NCI-H2081 (cell line): Measurements from ENCODE around the gene TUBB2A.
"Not testable (repeated sequence)": the region's sequence is repeated elsewhere in the genome, so short reads cannot be mapped to it uniquely, and the experiment has no call there.

ENCODE experiments used
- DNase-seq, 2 experiments: peaks; one replicate each; lab custom pipeline; 2025; lab: John Stamatoyannopoulos, UW

TUBB2A gene

DNA sequence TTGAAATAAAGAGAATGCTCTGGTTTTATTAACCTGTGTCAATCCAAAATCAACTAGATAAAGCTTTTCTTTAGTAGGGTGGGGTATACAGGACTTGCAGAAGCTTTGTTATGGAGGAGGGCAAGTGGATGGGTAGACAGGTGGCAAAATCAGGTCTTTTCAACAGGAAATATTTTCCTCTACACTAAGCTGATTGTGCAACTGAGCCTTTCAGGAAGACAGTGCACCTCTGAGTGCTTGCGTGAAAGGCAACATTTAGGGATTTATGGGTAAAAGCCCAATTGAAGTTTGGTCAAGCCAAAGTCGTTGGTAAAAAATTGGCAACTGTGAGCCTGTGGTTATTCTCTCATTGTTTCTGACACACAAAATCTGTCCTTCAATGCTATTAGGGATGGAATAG is 23.8 kb upstream of the TUBB2A start:
- DNase-seq, result no peak

DNA sequence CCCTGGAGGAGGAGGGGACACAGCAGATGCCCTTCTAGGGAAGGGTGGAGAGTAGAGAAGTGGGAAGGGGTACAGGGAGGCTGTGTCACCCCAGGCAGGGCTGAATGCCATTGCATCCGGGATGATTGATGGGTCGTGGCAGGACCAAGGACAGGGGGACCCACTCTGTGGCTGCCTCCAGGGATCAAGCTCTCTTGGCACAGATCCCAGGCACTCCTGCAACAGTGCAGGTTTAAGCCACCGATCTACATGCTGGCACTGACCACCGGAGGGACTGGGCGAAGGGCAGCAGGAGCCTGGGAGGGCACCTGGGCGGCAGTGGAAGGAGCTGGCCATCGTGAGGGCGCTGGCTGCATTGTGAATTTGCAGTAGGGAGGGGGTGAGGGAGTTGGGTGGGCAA is 22.6 kb upstream of the TUBB2A start:
- not testable (repeated sequence) for DNase-seq

DNA sequence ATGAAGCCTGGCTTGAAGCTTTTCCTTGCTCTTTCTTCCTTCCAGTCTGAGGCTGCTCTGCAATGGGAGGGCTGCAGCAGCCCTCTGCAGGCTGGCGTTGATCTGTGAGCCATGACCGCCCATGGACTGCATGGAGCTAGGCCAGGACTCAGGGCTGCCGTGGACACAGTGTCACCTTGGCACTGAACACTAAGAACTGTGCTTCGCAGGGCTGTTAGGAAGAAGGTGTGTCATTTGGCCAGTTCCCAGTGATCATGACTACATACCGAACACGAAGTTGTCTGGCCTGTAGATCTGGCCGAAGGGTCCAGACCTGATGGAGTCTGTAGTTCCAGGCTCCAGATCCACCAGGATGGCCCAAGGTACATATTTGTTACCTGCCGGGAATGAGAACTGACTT is 21.3 kb upstream of the TUBB2A start:
- DNase-seq, result not testable (repeated sequence)

DNA sequence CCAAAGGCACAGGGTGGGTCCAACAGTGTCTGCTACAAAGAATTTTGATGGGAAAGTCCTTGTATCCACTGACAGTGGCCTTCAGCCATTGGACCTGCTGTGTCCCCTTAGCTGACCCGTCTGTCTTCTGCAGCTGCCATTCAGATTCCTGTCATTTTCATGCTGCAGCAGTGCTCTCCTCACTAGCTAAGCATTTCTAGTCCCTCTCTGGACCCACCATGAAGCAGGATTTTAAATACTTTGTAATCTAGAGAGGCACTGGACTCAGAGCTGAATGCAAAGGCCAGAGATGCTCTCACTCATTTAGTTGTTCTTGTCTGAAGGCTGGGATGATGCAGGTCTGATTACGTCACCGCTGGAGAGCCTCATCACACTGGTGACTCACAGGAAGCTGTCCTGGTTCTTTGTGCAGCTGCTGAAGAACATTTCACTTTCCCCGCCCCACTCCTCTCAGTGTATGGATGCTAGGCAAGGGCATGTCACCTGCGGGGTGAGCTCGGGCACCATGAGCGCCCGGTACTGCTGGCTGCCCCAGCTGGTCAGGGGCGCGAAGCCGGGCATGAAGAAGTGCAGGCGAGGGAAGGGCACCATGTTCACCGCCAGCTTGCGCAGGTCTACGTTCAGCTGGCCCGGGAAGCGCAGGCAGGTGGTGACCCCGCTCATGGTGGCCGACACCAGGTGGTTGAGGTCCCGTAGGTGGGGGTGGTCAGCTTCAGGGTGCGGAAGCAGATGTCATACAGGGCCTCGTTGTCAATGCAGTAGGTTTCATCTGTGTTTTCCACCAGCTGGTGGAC is 19.4 kb upstream of the TUBB2A start:
- DNase-seq, result no peak

DNA sequence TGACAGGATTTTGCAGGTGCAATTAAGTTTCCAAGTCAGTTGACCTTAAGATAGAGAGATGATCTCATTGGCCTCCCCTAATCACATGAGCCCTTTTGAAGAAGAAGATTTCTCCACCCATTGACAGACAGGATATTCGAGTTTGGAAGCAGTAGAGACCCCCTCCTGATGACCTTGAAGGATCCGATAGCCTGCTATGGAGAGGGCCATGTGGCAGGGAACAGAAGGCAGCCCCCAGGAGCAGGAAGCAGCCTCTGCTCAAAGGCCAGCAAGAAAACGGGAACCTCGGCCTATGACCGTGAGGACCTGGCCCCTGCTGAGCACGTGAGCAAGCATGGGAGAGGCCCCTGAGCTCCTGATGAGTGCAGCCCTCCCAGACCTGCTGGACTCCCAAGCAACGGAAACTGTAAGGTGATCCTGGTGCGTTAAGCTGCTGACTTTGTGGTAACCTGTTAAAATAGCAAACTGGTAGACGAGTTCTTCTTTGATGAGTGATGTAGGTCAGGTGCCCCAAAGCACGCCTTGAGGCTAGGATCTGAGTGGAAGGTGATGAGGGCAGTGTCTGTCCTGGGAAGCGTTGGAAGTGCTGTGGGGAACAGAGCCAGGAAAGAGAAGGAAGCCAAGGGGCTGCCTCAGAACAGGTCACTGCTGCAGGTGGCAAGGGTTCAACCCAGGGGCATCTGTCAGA is 18.5 kb upstream of the TUBB2A start:
- DNase-seq, result no peak

DNA sequence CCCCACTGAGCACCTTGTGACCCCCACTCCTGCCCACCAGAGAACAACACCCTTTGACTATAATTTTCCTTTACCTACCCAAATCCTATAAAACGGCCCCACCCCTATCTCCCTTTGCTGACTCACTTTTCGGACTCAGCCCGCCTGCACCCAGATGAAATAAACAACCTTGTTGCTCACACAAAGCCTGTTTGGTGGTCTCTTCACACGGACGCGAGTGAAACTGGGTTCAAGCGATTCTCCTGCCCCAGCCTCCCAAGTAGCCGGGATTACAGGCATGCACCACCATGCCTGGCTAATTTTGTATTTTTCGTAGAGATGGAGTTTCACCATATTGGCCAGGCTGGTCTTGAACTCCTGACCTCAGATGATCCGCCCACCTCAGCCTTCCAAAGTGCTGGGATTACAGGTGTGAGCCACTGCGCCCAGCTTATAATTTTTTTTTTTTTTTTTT is 16.3 kb upstream of the TUBB2A start:
- DNase-seq, result not testable (repeated sequence)

DNA sequence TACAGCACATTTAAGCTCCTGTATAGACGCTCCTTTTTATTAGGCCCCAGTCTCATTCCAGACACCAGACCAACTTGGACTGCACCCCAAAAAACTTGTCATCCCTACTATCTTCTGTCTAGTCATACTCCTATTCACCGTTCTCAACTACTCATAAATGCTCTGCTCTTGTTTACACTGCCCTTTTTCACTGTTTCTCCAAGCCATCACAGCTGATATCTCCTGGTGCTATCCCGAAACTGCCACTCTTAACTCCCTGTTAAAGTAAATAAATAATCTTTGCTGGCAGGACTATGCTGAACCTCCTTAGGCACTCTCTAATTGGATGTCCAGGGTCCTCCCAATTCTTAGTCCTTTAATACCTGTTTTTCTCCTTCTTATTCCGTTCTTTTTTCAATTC is 15.4 kb upstream of the TUBB2A start:
- not testable (repeated sequence) for DNase-seq

DNA sequence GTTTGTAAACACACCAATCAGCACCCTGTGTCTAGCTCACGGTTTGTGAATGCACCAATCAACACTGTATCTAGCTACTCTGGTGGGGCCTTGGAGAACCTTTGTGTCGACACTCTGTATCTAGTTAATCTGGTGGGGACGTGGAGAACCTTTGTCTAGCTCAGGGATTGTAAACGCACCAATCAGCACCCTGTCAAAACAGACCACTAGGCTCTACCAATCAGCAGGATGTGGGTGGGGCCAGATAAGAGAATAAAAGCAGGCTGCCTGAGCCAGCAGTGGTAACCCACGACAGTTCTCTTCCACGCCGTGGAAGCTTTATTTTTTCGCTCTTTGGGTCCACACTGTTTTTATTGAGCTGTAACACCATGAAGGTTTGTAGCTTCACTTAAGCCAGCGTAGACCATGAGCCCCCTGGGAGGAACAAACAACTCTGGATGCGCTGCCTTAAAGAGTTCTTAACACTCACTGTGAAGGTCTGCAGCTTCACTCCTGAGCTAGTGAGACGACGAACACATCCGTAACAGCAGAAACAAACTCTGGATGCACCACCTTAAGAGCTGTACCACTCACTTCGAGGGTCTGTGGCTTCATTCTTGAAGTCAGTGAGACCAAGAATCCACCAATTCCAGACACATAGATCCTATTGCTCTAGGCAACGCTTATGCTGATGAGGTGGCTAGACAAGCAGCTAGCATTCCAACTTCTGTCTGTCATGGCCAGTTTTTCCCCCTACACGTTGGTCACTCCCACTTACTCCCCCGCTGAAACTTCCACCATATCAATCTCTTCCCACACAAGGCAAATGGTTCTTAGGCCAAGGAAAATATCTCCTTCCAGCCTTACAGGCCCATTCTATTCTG is 14.2 kb upstream of the TUBB2A start:
- DNase-seq, result not testable (repeated sequence)

DNA sequence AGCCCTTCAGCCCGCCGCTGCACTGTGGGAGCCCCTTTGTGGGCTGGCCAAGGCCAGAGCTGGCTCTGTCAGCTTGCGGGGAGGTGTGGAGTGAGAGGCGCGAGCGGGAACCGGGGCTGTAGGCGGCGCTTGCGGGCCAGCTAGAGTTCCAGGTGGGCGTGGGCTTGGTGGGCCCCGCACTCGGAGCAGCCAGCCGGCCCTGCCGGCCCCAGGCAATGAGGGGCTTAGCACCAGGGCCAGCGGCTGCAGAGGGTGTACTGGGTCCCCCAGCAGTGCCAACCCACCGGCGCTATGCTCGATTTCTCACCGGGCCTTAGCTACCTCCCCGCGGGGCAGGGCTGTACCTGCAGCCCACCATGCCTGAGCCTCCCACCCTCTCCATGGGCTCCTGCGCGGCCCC is 13.3 kb upstream of the TUBB2A start:
- DNase-seq, result not testable (repeated sequence)

DNA sequence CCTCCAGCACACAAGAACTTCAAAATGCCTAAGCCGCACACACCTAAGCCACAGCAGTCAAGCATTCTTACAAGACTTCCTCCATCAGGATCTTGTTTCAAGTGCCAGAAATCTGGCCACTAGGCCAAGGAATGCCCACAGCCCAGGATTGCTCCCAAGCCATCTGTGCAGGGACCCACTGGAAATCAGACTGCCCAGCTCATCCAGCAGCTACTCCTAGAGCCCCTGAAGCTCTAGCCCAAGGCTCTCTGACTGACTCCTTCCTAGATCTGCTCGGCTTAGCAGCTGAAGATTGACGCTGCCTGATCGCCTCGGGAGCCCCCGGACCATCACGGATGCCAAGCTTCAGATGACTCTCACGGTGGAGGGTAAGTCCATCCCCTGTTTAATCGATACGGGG is 10.7 kb upstream of the TUBB2A start:
- DNase-seq, result not testable (repeated sequence)

DNA sequence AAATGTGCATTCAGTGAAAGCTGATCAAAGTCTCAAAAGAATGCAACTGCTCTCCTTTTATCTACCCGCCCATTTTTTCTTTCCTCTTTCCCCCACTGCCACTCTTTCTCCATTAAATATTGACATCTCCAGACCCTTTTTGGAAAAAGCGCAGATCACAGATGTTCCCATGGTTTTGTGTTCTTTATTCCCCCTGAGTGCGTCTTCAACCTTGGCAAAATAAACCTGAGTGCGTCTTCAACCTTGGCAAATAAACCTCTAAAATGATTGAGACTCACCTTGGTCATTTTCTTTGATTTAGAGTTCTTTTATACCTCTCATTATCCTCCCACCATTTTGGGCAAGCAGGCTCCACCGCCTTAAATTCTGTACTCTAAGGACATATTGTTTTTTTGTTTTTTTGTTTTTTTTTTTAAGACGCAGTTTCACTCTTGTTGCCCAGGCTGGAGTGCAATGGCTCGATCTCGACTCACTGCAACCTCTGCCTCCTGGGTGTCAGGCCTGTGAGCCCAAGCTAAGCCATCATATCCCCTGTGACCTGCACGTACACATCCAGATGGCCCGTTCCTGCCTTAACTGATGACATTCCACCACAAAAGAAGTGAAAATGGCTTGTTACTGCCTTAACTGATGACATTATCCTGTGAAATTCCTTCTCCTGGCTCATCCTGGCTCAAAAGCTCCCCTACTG is 9.3 kb upstream of the TUBB2A start:
- not testable (repeated sequence) for DNase-seq

DNA sequence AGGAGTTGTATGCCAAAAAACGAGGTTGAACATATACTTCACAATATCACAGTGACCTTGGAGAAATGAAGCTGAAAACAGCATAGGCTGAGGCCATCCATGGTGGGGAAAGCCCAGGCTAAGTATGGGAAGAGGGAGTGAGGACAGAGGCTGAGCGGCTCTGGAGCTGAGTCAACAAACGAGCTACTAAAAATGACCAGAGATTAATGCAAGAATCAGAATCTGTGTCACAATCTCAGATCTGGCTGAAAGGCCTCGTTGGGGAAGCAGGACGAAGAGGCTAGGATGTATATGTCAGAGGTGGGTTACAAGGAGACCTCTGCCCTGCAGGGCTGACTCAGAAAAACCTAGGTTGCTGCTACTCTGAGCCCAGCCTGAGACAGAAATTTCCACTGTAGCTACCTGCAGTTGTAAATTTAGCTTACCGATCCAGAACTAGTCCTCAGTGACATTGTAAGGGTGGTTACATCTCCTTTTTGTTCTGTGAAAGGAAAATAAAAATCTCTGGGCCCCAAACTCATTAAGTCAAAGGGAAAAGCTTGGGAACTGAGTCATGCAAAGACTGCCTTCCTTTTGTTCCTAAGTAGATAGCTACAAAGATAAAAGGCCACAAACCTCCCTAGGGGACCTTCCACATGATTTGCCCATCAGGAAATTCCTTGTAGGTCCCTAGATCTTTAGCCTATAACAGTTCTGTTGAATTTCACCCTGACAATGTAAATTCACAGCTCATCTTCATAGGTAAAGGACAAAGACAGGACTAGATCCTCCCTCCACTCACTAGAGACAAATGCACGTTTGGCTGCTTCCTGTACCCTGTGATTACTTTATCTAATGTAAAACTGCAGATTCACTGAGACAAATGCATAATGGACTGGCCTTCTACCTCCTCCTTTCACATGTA is 8.5 kb upstream of the TUBB2A start:
- DNase-seq, result no peak

DNA sequence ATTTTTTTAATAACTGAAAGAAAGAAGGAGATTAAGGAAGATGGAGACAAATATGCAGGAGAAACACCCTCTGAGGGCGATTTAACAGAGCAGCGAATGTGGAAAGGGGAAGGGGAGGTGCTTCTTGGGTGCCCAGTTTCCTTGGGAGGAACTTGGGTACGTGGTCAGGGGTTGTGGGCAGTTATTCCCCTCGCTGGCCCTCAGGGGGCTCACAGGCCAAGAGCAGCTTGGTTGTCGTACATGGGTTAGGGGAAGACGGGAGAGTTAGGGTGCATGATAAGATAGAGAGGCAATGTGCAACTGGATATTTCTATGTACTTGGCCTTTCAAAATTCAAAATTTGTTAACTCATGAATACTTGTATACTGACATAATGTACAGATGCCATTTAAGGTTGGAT is 7.0 kb upstream of the TUBB2A start:
- no peak for DNase-seq

DNA sequence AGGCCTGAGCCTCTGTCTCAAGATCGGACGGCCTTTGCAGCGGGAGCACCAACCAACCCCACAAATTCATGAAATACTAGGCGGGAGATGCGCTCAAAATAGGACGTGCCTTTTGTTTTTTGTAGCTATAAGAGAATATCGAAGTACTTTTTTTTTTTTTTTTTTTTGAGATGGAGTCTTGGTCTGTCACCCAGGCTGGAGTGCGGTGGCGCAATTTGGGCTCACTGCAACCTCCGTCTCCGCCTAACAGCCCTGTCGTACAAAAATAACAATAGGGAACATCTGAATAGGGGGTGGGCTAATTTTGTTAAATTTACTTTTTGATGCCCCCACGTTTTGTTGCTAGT is 5.9 kb upstream of the TUBB2A start:
- peak in 1 of 2 experiments; percentile 38 for DNase-seq

DNA sequence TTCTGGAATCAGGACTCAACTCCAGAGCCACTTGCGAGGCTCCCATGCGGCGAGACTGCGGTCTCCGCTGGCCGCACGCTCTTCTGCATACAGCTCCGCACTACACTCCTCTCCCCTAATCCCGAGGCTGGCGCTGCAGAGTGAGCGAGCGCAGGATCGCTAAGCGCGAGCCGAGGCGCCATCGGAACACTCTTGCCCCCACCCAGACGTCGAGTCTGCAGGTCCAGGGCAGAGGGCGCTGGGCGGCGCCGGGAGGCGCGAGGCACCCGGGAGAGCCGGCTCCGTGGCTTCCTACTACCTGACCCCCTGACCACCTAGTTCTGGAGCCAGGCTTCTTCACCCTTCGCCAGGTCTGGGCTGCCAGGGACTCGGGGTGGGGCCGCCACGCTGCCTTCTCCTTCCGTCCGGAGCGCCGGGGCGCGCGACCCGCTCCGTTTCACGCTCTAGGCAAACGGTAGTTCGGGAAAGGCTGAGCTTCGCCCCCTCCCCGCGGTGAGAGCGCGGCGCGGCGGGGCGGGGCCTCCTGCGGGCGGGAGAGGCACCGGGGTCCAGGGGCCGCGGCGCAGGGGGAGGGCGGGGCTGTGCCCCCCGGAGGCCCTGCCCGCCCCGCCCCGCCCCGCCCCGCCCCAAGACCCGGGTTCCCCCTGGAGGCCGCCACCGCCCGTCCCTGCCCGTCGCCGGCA is 5.4 kb upstream of the TUBB2A start:
- DNase-seq, result peak; percentile 69 to 76

DNA sequence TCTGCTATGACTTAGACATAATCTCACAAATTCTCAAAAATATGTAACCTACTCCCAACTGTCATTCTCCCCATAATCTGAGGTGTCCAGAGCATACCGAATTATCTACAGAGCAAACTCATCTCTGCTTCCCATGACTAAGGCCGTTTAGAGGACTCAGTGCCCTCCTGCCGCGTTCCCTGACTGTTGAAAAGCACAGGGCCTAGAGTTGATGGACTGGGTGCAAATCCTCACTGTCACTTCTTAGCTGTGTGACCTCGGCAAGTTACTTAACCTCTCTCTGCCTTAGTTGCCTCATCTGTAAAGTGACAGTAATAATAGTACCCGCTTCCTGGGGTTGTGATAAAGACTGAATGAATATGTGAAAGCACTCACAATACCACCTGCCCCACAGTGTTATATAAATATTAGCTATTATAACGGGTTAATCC is 4.7 kb upstream of the TUBB2A start:
- DNase-seq, result peak in 1 of 2 experiments; percentile 33

DNA sequence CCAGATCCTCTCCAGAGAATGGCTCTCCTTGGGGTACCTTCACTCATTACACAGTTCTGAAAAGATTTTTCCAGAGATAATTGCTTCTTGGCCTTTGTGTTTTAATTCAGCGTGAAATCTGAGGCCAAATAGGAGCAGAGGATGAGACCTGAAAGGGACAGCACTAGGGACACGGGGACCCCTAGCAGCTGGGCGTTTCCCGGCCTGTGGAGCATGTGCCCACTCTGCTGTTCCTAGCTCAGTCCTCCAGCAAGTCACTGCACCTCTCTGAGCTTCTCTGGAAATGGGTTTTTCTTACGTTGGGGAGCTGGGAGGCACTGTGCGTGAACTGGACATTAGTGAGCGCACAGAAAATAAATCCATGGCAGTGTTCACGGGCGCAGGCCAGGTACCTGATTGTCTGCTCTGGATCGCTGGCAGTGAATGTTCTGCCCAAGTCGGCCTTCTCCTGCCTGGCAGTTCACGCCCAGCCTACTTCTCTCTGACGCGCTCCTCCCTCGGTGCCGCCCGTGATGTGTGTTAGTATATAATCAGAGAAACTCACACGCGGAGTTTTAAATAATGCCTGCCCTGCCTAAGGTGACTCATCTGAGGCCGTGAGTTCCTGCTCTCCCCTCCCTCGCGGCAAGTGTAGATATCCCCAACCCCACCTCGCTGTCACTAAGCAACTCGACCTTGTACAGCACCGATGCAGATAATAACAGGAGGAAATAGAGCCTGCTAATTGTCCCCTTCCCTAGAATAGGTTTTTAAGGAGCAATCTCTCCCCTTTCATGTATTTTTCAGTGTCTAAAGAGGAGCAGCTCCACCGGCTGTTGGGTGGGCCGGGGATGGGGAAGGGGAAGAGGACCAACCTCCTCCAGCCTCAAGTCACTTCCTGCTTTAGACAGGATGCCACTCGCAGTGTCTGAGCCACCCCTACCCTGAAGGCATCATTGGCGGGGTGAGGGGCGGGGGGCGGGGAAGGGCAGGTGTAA is 2.7 kb upstream of the TUBB2A start:
- peak; percentile 70 to 78 for DNase-seq

DNA sequence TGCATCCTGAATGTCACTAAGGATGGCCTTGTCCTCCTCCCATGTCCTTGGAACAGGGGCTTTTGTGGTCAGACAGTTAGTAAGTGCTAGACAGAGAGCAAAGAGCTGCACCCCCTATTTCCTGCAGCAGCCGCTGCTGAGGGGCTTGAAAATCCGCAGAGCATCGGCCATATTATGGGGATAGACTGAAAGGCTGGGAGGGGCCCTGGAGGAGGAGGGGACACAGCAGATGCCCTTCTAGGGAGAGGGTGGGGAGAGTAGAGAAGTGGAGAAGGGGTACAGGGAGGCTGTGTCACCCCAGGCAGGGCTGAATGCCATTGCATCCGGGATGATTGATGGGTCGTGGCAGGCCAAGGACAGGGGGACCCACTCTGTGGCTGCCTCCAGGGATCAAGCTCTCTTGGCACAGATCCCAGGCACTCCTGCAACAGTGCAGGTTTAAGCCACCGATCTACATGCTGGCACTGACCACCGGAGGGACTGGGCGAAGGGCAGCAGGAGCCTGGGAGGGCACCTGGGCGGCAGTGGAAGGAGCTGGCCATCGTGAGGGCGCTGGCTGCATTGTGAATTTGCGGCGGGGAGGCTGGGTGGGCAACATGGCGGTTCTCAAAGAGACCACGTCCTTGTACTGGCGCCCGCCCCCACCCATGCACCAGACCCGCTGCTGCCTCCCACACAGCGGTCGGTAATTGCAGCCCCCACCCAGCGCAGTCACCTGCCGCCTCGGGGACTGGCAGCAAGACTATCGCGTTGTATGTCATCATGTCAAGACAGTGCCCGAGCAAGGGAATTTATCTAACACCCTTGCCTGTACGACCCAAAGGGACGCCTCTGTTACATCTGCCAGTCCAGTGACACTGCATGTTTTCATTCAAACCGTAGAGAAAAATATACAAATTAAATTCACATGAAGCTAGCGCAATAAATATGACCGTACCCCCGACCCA is 887 bp downstream of the TUBB2A start:
- peak; percentile 31 to 37 for DNase-seq
